Lung (tissue), 12 donors: ENCODE data around the gene NEB. TPM values are rescaled to one million over a fixed set of nuclear protein-coding genes. Genes with fewer than 3 reads are reported as not detected.

Source experiments
- ATAC-seq: fragments of 200-7000 bp; cut with Tn5 transposase; one replicate; pipeline ENCODE4 v1.9.1; 2020; ENCODE audit warnings: moderate number of reproducible peaks; ENCODE audit not compliant: insufficient read depth, low FRiP score
- DNase-seq, 3 donors: peaks; one replicate each; pipeline ENCODE4 v3.0.0-alpha.2; 2013 to 2017
- H3K27ac ChIP-seq, 2 donors: one replicate each; pipeline ENCODE4 v1.5.1; 2013; ENCODE audit warnings: mild to moderate bottlenecking in 2 of 2, moderate library complexity in 2 of 2, control low read depth in 1 of 2, inconsistent platforms in 1 of 2, low read depth in 1 of 2, low read length in 1 of 2
- H3K27me3 ChIP-seq, 3 donors: one replicate each; pipeline ENCODE4 v1.5.1; 2013; ENCODE audit warnings: low read length in 2 of 3; ENCODE audit not compliant: control insufficient read depth in 3 of 3, insufficient read depth in 3 of 3
- H3K36me3 ChIP-seq, 4 donors: one replicate each; pipeline ENCODE4 v1.5.1; 2013; ENCODE audit warnings: low read length in 4 of 4, mild to moderate bottlenecking in 1 of 4, moderate library complexity in 1 of 4; ENCODE audit not compliant: control insufficient read depth in 4 of 4, insufficient read depth in 4 of 4
- H3K4me1 ChIP-seq, 5 donors: one replicate each; pipeline ENCODE4 v1.5.1; 2013; ENCODE audit warnings: low read length in 5 of 5, mild to moderate bottlenecking in 2 of 5, moderate library complexity in 1 of 5; ENCODE audit not compliant: control insufficient read depth in 5 of 5, insufficient read depth in 5 of 5
- H3K4me3 ChIP-seq: one replicate; pipeline ENCODE4 v1.5.1; 2013; ENCODE audit warnings: mild to moderate bottlenecking, control low read depth, moderate library complexity
- H3K9ac ChIP-seq, 2 donors: one replicate each; pipeline ENCODE4 v1.5.1; 2013; ENCODE audit warnings: low read length in 2 of 2, control low read depth in 1 of 2; ENCODE audit not compliant: insufficient read depth in 1 of 2
- H3K9me3 ChIP-seq, 4 donors: one replicate each; pipeline ENCODE4 v1.5.1; 2013; ENCODE audit warnings: low read length in 3 of 4, mild to moderate bottlenecking in 1 of 4, moderate library complexity in 1 of 4; ENCODE audit not compliant: control insufficient read depth in 4 of 4, insufficient read depth in 3 of 4
- WGBS, 2 donors: extraction: QIAGEN DNeasy Blood & Tissue Kit; methylation state at CpG; one replicate each; pipeline ENCODE4 v1.1.7; 2013; 5-methylcytosine and 5-hydroxymethylcytosine counted together
- polyA plus RNA-seq, 2 donors: library from polyadenylated mRNA; stranded (reverse); fragments of 200-250 nt; gene quantifications; one replicate each; pipeline ENCODE4 v1.2.1, GENCODE V29; 2013
- total RNA-seq, 2 donors: library from RNA; depleted of rRNA in 1 of 2; stranded (reverse); fragments of >200 nt in 1 of 2; gene quantifications; one replicate each; pipeline ENCODE4 v1.2.1, GENCODE V29; 2014 to 2021
- TF ChIP-seq, protein P1 (sequence below): IDR thresholded peaks from 2 replicates; pipeline ENCODE4 v1.5.1; 2012; ENCODE audit warnings: mild to moderate bottlenecking; ENCODE audit errors: control extremely low read depth, extremely low read depth
- donor health status: control.
- donor health status: control.
- donor health status: Bipolar disorder and iron deficiency.
- donor health status: healthy.
- donor health status: DM: yes; HTN: yes; CAD: no.

The NEB gene
- total and polyA plus RNA-seq, 4 donors, result 0.52 to 2.1 (median 1.0) TPM

DNA sequence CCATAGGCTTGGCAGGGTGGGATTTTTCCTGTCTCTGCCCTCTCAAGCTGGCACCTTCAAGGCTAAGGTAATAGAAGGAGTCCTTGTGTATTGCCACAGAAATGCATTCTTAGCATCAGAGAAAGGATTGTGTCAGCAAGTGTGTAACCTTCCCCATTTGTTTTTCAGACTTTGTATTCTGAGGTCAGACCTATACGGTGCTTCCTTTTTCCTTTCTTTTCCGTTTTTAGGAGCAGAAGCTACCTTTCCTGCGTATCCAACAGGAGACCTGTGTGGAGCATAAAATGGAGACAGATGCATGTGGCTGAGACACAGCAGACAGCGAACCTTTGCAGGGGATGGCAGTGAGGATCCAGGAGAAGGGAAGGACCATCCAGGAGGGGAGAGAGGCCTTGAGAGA is 47.4 kb upstream of the NEB start:
- Histone ChIP-seq H3K27ac (no peak overlapping the region), H3K4me1 (no peaks in the 10 kb centered on the region), H3K9me3 (no peaks in the 10 kb centered on the region), H3K4me3 (no peak overlapping the region), H3K36me3 (peaks cover 6 to 31% (median 11%) of the 10 kb centered on the region in 4 donors), H3K27me3 (no peaks in the 10 kb centered on the region), H3K9ac (no peak overlapping the region)
- WGBS, 2 donors, result 87 to 94% methylated on average over 4 of the region's 4 CpGs
- TF ChIP-seq, protein P1, sequence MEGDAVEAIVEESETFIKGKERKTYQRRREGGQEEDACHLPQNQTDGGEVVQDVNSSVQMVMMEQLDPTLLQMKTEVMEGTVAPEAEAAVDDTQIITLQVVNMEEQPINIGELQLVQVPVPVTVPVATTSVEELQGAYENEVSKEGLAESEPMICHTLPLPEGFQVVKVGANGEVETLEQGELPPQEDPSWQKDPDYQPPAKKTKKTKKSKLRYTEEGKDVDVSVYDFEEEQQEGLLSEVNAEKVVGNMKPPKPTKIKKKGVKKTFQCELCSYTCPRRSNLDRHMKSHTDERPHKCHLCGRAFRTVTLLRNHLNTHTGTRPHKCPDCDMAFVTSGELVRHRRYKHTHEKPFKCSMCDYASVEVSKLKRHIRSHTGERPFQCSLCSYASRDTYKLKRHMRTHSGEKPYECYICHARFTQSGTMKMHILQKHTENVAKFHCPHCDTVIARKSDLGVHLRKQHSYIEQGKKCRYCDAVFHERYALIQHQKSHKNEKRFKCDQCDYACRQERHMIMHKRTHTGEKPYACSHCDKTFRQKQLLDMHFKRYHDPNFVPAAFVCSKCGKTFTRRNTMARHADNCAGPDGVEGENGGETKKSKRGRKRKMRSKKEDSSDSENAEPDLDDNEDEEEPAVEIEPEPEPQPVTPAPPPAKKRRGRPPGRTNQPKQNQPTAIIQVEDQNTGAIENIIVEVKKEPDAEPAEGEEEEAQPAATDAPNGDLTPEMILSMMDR, result no peak
- DNase-seq, result no peak
- no peak for ATAC-seq

DNA sequence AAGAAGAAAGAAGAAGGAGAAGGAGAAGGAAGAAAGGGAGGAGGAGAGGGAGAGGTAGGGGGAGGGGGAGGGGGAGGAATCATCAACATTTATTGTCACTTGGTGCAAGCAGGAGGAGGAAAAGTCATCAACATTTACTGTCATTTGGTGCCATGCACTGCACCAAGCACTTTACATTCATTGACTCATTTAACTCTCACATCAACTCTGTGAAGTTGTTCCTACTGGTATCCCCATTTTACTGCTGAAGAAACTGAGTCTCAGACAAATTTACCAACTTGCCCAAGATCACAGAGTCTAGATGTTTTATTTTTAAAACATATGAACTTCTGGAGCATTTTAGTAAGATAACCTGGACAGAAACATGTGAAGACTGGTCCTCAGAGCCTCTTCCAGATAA is 46.7 kb upstream of the NEB start:
- no peaks in the 10 kb centered on the region for H3K9me3 ChIP-seq
- no peaks in the 10 kb centered on the region for H3K4me1 ChIP-seq
- no peak overlapping the region for H3K9ac ChIP-seq
- DNase-seq, result no peak
- TF ChIP-seq, protein P1, result no peak
- no peak overlapping the region for H3K4me3 ChIP-seq
- peaks cover 6 to 35% (median 13%) of the 10 kb centered on the region in 4 donors for H3K36me3 ChIP-seq
- H3K27me3 ChIP-seq, result no peaks in the 10 kb centered on the region
- H3K27ac ChIP-seq, result no peak overlapping the region
- ATAC-seq, result no peak

DNA sequence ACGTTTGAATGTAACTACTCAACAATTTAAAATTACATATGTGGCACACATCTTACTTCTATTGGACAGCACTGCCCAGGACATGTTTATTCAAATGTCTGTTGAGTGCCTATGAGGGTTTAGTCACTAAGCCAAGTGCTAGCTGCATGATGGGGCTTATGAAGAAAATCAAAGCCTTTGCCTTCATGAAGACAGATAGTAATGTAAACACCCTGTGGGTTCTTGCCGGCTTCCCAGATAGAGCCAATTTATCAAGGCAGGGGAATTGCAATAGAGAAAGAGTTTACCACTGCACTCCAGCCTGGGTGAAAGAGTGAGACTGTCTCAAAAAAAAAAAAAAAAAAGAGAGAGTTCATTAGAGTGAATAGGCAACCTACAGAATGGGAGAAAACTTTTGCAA is 43.7 kb upstream of the NEB start:
- WGBS, 2 donors, result 69 to 82% methylated on average over 2 of the region's 2 CpGs
- Histone ChIP-seq H3K27me3 (no peaks in the 10 kb centered on the region), H3K4me1 (peaks cover 0 to 3% (median 0%) of the 10 kb centered on the region in 5 donors), H3K9ac (no peak overlapping the region), H3K27ac (no peak overlapping the region), H3K4me3 (no peak overlapping the region), H3K36me3 (peaks cover 6 to 25% (median 7%) of the 10 kb centered on the region in 4 donors), H3K9me3 (no peaks in the 10 kb centered on the region)
- DNase-seq, result peak in 1 of 3 donors; percentile 37
- TF ChIP-seq, protein P1, result no peak
- ATAC-seq, result no peak

DNA sequence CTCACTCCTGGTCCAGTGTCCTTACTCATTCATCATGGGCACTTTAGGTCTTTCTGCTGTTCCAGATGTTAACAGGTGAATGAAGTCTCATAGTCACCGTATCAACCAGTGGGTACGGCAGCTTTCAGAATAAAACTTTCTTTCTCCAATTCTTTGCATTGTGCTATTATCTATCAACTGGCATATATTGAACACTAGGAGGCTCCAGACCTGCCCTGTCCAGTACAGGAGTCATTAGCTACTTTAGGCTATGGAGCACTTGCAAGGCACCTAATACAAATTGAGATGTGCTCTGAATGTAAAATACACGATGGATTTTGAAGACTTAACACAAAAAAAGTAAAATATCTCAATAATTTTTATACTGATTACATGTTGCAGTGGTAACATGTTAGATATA is 43.2 kb upstream of the NEB start:
- ATAC-seq (no peak), DNase-seq (no peak)
- no peak overlapping the region for H3K27ac ChIP-seq
- H3K36me3 ChIP-seq, result peaks cover 6 to 22% (median 7%) of the 10 kb centered on the region in 4 donors
- no peaks in the 10 kb centered on the region for H3K27me3 ChIP-seq
- no peaks in the 10 kb centered on the region for H3K9me3 ChIP-seq
- H3K4me1 ChIP-seq, result peaks cover 0 to 3% (median 0%) of the 10 kb centered on the region in 5 donors
- 94 to 97% methylated on average over 3 of the region's 3 CpGs for WGBS, 2 donors
- H3K9ac ChIP-seq, result no peak overlapping the region
- TF ChIP-seq, protein P1, result no peak
- no peak overlapping the region for H3K4me3 ChIP-seq
